CD4-positive, alpha-beta T cell treated with Interleukin-21 for 1 hour (primary cell): ENCODE data around the gene ASPG.

Experiments
- DNase-seq: peaks from one replicate; pipeline ENCODE4 v3.0.0-alpha.2; 2020

Gene ASPG

DNA sequence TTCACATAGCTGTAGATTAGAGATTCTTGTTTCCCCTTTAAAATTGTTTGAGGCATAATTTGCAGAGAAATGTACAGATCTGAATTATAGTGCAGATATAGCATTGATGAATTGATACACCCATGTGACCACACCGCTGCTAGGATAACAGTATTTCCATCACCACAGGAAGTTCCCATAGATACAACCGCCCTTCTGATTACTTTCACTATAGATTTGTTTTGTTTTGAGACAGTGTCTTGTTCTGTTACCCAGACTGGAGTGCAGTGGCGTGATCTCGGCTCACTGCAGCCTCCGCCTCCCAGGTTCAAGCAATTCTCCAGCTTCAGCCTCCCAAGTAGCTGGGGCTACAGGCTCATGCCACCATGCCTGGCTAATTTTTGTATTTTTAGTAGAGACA lies 8.8 kb upstream of the ASPG start:
- DNase-seq = peak; percentile 13

DNA sequence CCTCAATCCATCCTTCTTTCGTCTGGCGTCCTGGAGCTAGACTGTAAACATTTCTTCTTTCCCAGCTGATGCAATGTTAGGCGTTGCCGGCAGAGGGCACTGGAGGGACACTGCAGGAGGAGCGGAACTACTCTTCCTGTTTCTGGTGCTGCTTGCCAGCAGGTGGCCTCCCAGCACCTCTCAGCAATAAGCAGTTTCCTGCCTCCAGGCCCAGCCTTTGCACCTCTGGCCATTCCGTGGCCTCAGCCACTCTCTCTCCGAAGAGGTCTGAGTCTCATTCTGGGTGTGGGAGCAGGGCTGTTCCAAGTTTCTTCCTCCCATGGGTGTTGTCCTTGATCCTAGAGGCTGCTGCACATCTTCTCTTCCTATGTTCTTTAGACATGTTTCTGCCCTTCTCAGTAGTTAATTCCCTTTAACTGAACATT lies 7.5 kb upstream of the ASPG start:
- DNase-seq = peak; percentile 88

DNA sequence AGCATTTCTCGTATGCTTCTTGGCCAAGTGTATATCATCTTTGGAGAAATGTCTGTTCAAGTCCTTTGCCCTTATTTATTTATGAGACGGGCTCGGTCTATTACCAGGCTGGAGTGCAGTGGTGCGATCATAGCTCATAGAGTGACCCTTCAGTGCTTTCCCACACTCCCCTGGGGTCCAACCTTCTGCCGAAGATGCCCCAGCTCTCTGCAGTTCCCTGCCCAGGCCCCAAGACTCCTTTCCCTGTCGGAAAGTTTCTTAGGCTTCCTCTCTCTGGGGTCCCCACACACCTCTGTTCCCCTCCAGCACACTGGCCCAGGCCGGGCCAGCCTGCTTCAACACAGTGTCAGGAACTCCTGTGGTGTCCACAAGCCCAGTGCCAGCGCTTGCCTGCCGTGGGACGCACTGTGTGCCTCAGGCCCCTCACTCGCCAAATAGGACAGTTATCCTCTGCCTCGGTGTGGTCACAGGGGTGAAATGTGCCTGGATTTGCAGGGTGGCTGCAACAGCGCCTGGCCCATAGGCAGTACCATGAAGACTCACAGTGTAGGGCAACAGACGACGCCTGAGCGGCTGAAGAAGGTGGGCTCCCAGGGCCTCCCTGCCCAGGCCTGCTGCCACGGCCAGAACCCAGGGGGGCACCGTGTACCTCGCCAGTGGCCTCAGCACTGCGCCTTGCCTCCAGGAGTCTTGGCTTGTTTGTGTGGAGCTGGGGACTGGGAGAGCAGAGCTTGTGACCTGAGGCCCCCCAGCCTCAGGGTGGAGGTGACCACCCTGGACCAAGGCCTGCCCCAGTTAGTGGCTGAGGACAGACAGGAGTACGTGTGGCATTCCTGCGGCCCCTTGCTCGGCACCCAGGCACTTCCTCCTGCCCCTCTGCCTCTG lies 4.9 kb upstream of the ASPG start:
- no peak for DNase-seq

DNA sequence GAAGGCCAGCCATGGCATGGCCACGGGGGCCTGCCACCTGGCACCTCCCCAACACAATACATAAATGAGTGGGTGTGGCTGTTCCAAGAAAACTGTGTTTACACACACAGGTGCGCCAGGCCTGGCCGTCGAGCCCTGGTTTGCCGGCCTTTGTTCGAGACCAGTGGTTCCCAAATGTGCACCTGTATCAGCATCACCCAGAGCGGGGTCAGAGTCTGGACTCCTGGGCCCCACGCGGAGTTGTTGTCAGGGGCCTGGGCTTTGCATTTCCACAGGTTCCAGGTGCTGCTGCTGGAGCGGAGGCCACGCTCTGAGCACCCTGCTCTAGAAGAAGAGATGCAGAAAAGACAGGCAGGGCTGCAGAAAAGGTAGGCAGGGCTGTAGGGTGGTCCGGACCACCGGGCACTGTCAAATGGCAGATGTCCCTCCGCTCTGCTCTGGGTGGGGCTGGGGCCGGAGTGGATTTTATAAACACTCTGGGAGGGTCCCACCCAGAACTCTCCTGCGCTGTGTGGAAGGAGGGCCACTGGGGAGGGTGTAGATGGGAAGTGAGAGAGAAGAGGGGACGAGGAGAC lies 4.2 kb upstream of the ASPG start:
- no peak for DNase-seq

DNA sequence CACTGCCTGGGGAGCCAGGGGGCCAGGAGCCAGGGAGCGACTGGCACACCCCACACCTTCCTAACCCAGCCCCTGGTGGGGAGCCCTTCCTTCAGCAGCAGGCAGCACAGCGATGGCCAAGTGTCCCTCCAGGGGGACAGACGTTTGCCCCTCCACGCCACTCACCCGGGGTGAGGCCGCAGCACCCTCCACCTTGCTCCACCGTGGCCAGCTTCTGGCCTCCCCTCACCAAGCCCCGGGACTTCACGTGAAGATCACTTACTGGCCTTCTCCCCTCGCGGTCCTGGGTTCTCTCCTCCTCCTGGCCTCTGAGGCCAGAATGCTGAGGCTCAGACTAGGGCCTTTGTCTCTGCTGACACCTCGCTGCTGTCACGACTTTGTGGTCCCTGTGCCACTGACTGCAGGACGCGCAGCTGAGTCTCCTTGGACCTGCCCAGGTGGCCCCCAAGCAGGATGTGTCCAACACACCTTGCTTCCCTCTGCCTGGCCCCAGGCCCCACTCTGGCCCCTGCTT lies 3.5 kb upstream of the ASPG start:
- DNase-seq = no peak

DNA sequence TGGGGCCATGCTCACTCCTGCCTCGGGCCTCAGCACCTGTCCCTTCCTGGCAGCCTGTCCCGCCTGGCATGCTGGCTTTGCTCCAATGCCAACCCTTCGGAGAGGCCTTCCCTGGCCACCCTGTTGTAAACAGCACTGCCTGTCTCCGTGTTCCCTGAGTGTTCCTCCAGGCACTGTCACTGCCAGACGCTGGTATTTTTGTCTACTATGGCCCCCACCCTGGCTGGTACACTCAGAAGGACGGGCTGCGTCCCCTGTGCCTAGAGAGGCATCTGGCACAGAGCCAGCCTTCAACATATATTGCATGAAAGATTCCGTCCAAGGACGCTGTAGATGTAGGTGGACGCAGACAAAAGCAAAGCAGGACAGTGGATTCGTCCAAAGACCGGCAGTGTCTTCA lies 2.7 kb upstream of the ASPG start:
- no peak for DNase-seq

DNA sequence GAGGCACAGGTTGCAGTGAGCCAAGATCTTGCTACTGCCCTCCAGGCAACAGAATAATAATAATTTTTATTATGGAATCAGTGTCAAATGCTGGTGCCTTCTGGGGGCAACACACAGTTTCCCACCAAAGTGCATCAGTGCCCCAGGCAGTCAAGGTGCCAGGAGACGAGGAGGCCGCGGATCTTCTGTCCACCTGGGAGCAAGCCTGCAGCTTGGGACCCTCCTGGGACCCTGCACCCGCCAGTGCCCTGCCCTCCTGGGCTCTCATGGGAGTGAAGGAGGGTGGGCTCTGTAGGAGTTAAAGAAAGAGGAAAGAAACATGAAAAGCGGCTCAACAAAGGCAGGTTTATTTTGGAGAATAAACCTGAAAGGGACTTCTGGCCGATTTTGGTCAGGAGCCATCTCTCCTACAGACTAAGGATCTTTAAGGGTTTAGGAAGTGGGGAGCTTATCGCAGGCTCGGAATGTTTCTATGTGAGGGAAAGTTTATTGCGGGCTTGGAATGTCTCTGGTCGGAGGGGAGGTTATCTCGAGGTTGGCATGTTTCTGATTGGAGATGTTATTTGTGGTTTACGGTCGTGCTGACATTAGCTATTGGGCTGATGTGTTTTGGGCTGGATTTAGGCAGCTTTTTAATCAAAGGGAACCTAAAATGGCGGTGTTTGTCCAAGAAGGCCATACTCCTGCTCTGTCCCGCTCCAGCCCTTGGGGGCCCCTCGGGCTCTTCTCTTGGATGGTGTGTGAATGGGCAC lies 1.1 kb upstream of the ASPG start:
- no peak for DNase-seq

DNA sequence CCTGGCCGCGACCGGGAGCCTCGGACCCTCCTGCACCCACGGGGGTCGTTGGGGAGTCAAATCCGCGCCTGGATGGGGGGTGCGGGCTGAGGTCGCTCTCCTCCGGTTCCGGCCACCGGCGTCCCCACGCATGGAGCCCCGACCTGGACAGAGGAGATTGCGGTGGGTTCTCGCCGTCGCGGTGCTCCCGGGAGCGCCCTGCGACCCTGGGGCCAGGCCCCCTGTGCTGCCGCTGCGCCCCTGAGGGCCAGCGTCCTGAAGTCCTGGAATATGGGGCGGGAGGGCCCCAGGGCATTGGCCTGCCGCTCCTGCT lies 345 bp downstream of the ASPG start:
- no peak for DNase-seq

DNA sequence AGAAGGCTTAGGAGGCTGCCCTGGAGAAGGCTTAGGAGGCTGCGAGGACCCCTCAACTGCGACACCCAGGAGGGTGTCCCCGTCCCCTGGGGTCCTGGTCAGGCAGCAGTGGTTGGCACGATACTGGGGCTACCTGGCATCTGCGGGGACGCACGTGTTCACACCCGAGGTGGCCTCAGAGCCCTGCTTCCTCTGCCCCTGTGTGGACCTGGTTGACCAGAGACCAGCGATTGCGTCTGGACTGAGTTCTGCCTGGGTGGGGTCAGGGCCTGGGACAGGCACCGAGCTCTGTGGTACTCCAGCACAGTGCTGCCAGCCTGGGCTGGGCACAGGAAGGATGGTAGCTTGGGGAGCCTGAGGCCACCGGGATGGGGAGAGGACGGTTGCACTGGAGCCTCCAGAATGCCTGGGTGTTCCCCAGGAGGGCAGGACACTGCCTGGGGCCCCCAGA lies 735 bp downstream of the ASPG start:
- no peak for DNase-seq

DNA sequence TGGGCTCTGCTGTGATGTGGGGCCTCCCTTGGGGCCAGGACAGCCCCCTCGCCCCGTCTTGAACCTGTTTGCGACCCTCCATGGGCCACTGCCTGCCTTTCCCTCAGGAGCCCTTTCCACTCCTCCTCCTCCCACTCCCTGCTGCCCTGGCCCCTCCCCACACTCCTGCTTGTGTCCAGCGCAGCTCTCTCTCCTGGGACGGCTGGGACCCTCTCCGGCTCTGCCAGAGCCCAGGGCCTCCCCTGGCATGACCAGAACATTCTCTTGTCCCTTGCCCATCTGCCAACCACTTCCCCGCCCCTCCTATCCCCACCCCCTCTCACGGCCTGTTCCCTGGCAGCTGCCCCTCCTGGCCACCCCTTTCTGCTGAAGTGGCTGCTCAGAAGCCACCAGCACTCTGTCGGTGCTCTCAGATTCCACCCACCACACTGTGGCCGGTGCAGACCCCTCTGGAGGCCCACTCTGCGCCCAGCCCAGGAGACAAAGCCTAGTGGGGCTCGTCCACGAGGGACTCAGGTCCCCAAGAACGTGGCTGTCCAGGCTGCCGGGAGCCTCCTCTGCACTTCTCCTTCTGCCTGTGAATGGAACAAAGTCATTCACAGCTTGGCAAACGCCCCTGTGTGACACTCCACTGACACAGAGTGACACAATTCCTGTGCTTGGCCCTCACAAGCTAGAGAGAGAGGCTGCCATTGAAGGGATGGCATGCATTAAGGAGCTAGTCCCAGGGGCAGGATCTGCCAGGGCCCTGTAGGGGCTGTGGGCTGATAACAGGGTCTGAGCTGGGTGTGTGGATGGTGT lies 1.4 kb downstream of the ASPG start:
- DNase-seq = no peak

DNA sequence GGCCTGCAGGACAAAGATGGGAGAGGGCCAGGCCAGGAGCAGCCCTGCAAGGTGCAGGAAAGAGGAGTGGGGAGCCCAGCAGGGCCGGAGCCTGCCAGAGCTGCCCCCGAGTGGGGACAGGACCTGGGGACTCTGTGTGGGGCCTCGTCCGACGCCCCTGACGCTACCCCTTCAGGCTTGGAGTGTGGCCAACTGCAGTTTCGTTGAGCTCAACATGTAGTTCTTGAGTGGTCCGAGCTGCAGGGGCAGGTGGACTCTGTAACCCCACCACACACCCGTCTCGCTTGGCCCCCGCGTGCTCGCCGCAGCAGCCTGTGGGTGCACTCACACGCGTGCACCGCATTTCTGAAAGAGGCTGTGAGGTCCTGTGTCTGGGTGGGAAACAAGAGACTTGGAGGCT lies 2.0 kb downstream of the ASPG start:
- no peak for DNase-seq

DNA sequence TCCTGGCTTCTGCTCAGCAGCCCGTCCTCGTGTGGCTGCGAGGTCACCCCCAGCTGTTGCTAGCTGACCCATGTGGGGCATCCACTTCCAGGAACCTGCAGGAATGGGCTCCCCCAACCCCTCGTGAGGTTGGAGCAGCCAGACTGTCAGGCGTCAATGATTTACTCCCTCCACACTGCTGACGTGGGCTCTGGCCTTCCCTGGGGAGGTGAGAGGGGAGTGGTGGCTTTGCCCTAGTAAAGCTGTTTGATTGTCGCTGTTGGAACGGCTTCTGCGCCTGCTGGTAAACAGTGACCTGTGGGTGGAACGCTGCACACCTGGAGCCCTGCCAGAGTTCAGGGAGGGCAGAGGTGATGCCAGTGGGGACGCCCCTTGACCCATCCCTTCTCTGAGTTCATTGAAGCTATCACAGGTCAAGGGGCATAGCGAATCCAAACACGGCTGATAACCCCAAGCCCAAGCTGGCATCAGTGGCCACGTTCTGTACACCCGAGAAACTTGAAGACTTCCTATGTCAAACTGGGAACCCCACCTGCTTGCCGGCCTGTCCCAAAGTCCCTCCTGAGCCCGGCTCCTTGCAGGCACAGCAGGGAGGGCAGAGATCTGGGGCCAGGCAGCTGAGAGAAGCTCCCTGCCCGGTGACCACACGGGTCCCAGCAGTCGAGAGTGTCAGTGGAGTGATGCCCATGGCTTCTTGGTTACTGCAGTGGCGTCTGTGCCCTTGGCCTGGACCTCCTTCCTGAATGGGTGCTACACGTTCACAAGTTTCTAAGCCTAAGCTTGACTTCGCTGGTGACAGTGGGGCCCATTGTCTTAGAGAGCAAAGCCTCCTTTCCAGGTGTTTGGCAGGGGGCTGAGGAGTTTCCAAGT lies 2.7 kb downstream of the ASPG start:
- no peak for DNase-seq

DNA sequence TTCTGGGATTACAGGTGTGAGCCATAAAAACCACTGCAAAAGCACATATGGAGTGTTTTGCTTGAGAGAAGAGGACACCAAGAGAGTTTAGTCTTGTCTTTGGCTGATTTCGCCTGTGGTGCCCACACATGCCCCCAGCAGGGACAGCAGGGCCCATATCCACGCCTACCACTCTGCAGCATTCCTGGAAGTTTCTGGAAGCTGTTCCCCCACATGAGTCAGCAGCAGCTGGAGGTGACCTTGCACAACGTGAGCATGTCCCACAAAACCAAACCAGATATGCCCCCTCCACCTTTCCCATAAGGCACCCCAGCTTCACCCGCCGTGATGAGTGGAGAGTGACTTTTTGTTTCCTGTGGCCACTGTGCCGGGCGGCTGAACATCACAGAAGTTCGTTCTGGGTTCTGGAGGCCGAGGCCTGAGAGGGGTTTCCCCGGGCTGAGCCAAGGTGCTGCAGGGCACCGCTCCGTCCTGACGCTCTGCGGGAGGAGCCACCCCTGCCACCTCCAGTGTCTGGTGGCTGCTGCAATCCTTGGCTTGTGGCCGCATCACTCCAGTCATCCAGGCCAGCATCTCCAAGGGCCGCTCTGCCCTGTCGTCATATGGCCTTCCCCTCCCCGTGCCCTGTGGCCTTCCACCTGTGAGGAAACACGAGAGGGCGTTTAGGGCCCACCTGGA lies 4.7 kb downstream of the ASPG start:
- no peak for DNase-seq

DNA sequence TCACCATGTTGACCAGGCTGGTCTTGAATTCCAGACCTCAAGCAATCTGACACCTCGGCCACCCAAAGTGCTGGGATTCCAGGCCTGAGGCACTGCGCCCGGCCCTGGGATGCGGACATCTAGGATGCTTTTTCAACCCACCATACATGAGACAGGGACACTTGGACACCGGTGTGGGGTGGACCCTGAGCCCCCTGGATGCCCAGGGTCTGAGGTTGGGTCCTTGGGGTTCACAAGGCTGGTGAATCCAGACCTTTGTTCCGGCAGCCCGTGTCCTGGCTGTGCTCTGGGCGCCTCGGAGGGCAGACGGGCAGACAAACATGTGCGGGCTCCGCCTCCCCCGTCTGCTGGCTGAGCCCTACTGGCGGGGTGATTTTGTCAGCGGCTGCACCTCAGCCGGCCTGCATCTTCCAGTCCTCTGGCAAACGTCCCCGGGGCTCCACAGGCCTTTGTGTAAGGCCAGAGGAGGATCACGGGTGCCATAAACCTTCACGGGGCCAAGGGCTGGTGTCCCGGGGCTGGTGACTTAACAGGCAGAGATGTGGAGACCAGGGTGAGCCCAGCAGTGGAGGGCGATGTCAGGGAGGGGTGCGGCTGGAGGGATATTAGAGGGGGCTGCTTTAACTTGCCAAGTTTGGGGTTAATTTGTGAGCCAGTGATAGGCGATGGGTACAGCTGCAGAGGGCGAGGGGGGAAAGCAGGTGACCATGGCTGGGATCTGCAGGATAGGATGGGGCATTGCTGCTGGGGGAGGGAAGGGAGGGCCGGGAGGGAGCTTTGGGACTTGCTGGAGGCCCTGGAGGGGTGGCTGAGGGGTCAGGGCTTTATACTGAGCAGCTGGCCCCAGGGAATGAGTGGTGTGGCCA lies 5.8 kb downstream of the ASPG start:
- DNase-seq = no peak

DNA sequence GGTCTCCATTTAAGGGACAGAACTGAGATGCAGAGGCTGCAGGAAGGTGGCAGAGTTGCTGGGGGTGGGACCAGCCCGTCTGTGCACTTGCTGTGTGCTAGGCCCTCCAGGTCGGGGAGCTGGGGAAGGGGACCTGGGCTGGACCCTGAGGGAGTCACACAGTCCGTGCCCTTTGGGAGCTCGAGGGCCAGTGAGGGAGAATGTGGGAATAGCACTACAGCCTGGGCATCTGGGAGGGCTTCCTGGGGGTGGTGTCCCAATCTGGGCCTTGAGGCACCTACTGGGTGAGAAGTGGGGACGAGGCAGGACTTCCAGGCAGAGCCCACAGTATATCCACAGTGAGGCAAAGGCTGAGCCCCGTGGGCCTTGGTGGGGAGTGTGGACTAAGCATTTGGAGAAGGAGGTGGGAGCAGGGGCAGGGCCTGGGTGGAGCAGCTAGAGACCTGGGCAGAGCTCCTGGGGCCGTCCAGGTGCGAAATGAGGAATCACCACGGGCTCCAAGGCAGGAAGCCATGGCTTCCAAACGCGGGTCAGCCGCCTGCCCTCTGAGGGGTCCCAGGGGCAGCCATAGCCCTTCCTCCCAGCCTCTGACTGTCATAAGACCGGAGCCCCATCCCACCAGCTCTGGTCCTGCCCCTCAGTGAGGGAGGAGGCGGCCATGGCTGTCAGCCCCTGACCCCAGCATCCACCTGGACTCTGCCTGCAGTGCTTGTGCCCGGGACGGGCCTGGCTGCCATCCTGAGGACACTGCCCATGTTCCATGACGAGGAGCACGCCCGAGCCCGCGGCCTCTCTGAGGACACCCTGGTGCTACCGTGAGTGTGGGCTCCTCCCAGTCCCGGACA lies 6.6 kb downstream of the ASPG start:
- DNase-seq = no peak

DNA sequence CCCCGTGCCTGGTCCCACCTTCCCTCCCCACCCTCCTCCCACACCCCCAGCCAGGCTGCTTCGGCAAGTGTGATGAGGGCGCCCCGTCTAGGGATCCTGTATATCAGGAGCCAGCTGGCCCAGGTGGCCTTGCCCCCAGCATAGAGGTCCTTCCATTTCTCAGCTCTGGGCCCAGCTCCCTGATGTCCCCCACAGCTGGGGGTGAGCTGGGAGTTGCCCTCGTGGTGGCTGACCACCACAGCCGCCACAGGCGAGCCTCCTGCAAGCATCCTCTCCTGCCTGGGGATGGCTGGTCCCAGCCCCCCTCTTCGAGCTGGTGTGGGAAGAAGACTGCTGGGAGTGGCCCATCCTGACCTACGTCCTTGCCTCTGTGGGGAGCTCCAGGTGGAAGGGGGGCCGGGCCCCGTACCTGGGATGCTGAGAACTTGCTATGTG lies 7.4 kb downstream of the ASPG start:
- no peak for DNase-seq

DNA sequence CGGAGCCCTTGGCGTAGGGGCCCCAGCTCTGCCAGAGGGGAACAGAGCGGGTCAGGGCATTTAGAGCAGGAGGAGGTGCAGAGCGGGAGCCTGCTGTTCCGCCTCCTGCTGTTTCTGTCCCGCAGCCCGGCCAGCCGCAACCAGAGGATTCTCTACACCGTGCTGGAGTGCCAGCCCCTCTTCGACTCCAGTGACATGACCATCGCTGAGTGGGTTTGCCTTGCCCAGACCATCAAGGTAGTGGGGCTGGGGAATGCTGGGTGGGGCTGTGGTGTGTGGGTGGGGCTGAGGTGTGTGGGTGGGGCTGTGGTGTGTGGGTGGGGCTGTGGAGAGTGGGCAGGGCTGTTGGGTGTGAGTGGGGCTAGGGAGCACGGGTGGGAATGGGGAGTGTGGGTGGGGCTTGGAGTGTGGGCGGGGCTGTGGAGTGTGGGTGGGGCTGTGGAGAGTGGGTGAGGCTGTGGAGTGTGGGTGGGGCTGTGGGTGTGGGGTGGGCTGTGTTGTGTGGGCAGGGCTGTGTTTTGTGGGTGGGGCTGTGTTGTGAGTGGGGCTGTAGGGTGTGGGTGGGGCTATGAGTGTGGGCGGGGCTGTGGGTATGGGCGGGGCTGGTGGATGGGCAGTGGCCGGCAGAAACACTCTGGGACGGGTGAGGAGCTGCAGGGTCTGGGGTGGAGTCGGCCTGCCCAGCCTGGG lies 8.0 kb downstream of the ASPG start:
- peak; percentile 23 for DNase-seq

DNA sequence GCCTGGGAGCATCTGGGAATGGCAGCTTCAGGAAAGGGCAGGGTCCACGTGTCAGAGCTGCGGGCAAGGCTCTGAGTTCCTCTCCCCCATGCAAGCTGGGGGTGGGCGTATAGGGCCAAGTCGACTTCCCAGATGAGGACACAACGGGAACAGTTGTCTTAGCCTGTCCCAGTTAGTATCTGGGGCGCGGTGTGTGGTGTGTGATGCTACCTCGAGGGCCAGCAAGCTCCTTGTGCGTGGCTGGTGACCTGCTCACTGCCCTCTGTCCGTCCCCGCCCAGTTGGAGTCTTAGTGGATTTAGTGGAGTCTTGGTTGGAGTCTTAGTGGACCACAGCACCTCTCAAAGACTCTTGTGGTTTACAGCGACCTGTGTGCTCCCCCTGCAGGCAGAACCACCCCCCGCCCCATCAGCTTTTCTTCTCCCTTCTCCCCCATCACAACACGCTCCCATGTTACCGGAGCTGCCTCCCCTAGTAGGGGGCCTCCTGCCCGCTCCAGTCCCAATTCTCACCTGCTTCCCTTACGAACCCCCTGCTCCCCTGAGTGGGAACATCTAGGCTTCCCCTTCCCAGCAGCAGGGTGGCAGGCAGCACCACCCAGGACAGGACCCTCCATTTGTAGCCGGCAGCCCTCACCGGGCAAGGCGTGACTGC lies 8.7 kb downstream of the ASPG start:
- DNase-seq = no peak
